ENCODE measurements around the gene EPB41L4B. TPM values are rescaled to one million over a fixed set of nuclear protein-coding genes. Genes with fewer than 3 reads are reported as not detected.

EPB41L4B gene
- total and polyA plus RNA-seq, 7 experiments from 2014 or later: 0.36 TPM; not detected in 6

GRCh38 chr9:109238655-109239054, 82.2 kb downstream of the EPB41L4B start:
- CTCF ChIA-PET: no interaction called here
- no peaks in the 10 kb centered on the region for H3K4me1 Mint-ChIP-seq
- Histone ChIP-seq H3K4me3 (ENCODE audit: low read length) (no peak overlapping the region), H3K36me3 (ENCODE audit: control insufficient read depth in 2 of 3, insufficient read depth in 3 of 3, low read length in 3 of 3) (no peaks in the 10 kb centered on the region), H3K9me3 (ENCODE audit: control insufficient read depth in 2 of 3, low read length in 3 of 3) (no peaks in the 10 kb centered on the region), H3K27ac (ENCODE audit: low read depth, low read length) (no peak overlapping the region), H3K4me1 (ENCODE audit: control insufficient read depth in 2 of 2, insufficient read depth in 2 of 2, low read length in 2 of 2) (no peaks in the 10 kb centered on the region), H3K27me3 (ENCODE audit: control insufficient read depth in 2 of 2, insufficient read depth in 2 of 2, low read length in 2 of 2) (no peaks in the 10 kb centered on the region)
- no peak for DNase-seq
- H3K9me3 Mint-ChIP-seq: peaks cover 0 to 4% (median 0%) of the 10 kb centered on the region in 11 donors
- no peak for ATAC-seq
- H3K4me3 Mint-ChIP-seq: no peak overlapping the region
- no peaks in the 10 kb centered on the region for H3K36me3 Mint-ChIP-seq
- intact Hi-C loops (cut with micrococcal nuclease): no loop called here
- POLR2A ChIA-PET: no interaction called here
- no peak overlapping the region for H3K27ac Mint-ChIP-seq
- H3K27me3 Mint-ChIP-seq: peaks cover 31 to 54% (median 46%) of the 10 kb centered on the region in 5 donors

GRCh38 chr9:109238125-109238524, 82.7 kb downstream of the EPB41L4B start:
- ATAC-seq: no peak
- H3K9me3 ChIP-seq (ENCODE audit: control insufficient read depth in 2 of 3, low read length in 3 of 3): no peaks in the 10 kb centered on the region
- H3K4me1 Mint-ChIP-seq: no peaks in the 10 kb centered on the region
- no peak overlapping the region for H3K27ac ChIP-seq (ENCODE audit: low read depth, low read length)
- no peaks in the 10 kb centered on the region for H3K36me3 Mint-ChIP-seq
- H3K36me3 ChIP-seq (ENCODE audit: control insufficient read depth in 2 of 3, insufficient read depth in 3 of 3, low read length in 3 of 3): no peaks in the 10 kb centered on the region
- intact Hi-C loops (cut with micrococcal nuclease): no loop called here
- peaks cover 0 to 4% (median 0%) of the 10 kb centered on the region in 11 donors for H3K9me3 Mint-ChIP-seq
- H3K4me1 ChIP-seq (ENCODE audit: control insufficient read depth in 2 of 2, insufficient read depth in 2 of 2, low read length in 2 of 2): no peaks in the 10 kb centered on the region
- no peak for DNase-seq
- no peak overlapping the region for H3K4me3 ChIP-seq (ENCODE audit: low read length)
- CTCF ChIA-PET: no interaction called here
- POLR2A ChIA-PET: no interaction called here
- peaks cover 26 to 49% (median 42%) of the 10 kb centered on the region in 5 donors for H3K27me3 Mint-ChIP-seq
- no peak overlapping the region for H3K27ac Mint-ChIP-seq
- no peaks in the 10 kb centered on the region for H3K27me3 ChIP-seq (ENCODE audit: control insufficient read depth in 2 of 2, insufficient read depth in 2 of 2, low read length in 2 of 2)
- no peak overlapping the region for H3K4me3 Mint-ChIP-seq

- H3K4me1 ChIP-seq (ENCODE audit: control insufficient read depth in 2 of 2, insufficient read depth in 2 of 2, low read length in 2 of 2): no peaks in the 10 kb centered on the region
- H3K4me3 ChIP-seq (ENCODE audit: low read length): no peak overlapping the region
- Mint-ChIP-seq H3K27me3 (peaks cover 16 to 61% (median 34%) of the 10 kb centered on the region in 5 donors), H3K9me3 (peaks cover 0 to 2% (median 0%) of the 10 kb centered on the region in 11 donors), H3K27ac (no peak overlapping the region), H3K4me1 (no peaks in the 10 kb centered on the region), H3K36me3 (no peaks in the 10 kb centered on the region), H3K4me3 (no peak overlapping the region)
- DNase-seq: no peak
- H3K36me3 ChIP-seq (ENCODE audit: control insufficient read depth in 2 of 3, insufficient read depth in 3 of 3, low read length in 3 of 3): no peaks in the 10 kb centered on the region
- no peaks in the 10 kb centered on the region for H3K27me3 ChIP-seq (ENCODE audit: control insufficient read depth in 2 of 2, insufficient read depth in 2 of 2, low read length in 2 of 2)
- no peak overlapping the region for H3K27ac ChIP-seq (ENCODE audit: low read depth, low read length)
- no peaks in the 10 kb centered on the region for H3K9me3 ChIP-seq (ENCODE audit: control insufficient read depth in 2 of 3, low read length in 3 of 3)
- intact Hi-C loops (cut with micrococcal nuclease): no loop called here
- ChIA-PET POLR2A (no interaction called here), CTCF (no interaction called here)
- no peak for ATAC-seq
These were observed 88.2 kb downstream of the EPB41L4B start for GRCh38 chr9:109232449-109233237.

GRCh38 chr9:109231593-109231992, 89.3 kb downstream of the EPB41L4B start:
- Histone ChIP-seq H3K9me3 (ENCODE audit: control insufficient read depth in 2 of 3, low read length in 3 of 3) (no peaks in the 10 kb centered on the region), H3K36me3 (ENCODE audit: control insufficient read depth in 2 of 3, insufficient read depth in 3 of 3, low read length in 3 of 3) (no peaks in the 10 kb centered on the region), H3K4me3 (ENCODE audit: low read length) (no peak overlapping the region), H3K4me1 (ENCODE audit: control insufficient read depth in 2 of 2, insufficient read depth in 2 of 2, low read length in 2 of 2) (no peaks in the 10 kb centered on the region), H3K27ac (ENCODE audit: low read depth, low read length) (no peak overlapping the region), H3K27me3 (ENCODE audit: control insufficient read depth in 2 of 2, insufficient read depth in 2 of 2, low read length in 2 of 2) (no peaks in the 10 kb centered on the region)
- CTCF ChIA-PET: no interaction called here
- Mint-ChIP-seq H3K36me3 (no peaks in the 10 kb centered on the region), H3K27ac (no peak overlapping the region), H3K27me3 (peaks cover 5 to 55% (median 24%) of the 10 kb centered on the region in 5 donors), H3K4me1 (peaks cover 0 to 3% (median 0%) of the 10 kb centered on the region in 7 donors), H3K9me3 (no peaks in the 10 kb centered on the region), H3K4me3 (no peak overlapping the region)
- ATAC-seq: no peak
- no peak for DNase-seq
- POLR2A ChIA-PET: no interaction called here
- intact Hi-C loops (cut with micrococcal nuclease): no loop called here

- no peaks in the 10 kb centered on the region for H3K9me3 Mint-ChIP-seq
- no peak overlapping the region for H3K27ac Mint-ChIP-seq
- H3K9me3 ChIP-seq (ENCODE audit: control insufficient read depth in 2 of 3, low read length in 3 of 3): no peaks in the 10 kb centered on the region
- H3K27me3 ChIP-seq (ENCODE audit: control insufficient read depth in 2 of 2, insufficient read depth in 2 of 2, low read length in 2 of 2): no peaks in the 10 kb centered on the region
- ChIA-PET POLR2A (no interaction called here), CTCF (interaction anchor here (0.6 to 0.7 kb wide), 2 partner anchors 65 to 266 kb away, joined by 3 read pairs; no protein-coding TSS in a partner anchor)
- peaks cover 9 to 54% (median 23%) of the 10 kb centered on the region in 5 donors for H3K27me3 Mint-ChIP-seq
- no peak overlapping the region for H3K4me3 ChIP-seq (ENCODE audit: low read length)
- ATAC-seq (no peak), DNase-seq (no peak)
- no peak overlapping the region for H3K27ac ChIP-seq (ENCODE audit: low read depth, low read length)
- H3K36me3 ChIP-seq (ENCODE audit: control insufficient read depth in 2 of 3, insufficient read depth in 3 of 3, low read length in 3 of 3): no peaks in the 10 kb centered on the region
- no peaks in the 10 kb centered on the region for H3K4me1 ChIP-seq (ENCODE audit: control insufficient read depth in 2 of 2, insufficient read depth in 2 of 2, low read length in 2 of 2)
- H3K4me1 Mint-ChIP-seq: peaks cover 0 to 3% (median 0%) of the 10 kb centered on the region in 7 donors
- no peak overlapping the region for H3K4me3 Mint-ChIP-seq
- no peaks in the 10 kb centered on the region for H3K36me3 Mint-ChIP-seq
- intact Hi-C loops (cut with micrococcal nuclease): no loop called here
These were observed 90.6 kb downstream of the EPB41L4B start for GRCh38 chr9:109230277-109230676.

- no peak for DNase-seq
- H3K4me3 ChIP-seq (ENCODE audit: low read length): no peak overlapping the region
- no peaks in the 10 kb centered on the region for H3K9me3 ChIP-seq (ENCODE audit: control insufficient read depth in 2 of 3, low read length in 3 of 3)
- ChIA-PET POLR2A (no interaction called here), CTCF (interaction anchor here (0.6 to 0.7 kb wide), 2 partner anchors 64 to 266 kb away, joined by 3 read pairs; no protein-coding TSS in a partner anchor)
- ATAC-seq: no peak
- H3K4me1 ChIP-seq (ENCODE audit: control insufficient read depth in 2 of 2, insufficient read depth in 2 of 2, low read length in 2 of 2): no peaks in the 10 kb centered on the region
- H3K36me3 ChIP-seq (ENCODE audit: control insufficient read depth in 2 of 3, insufficient read depth in 3 of 3, low read length in 3 of 3): no peaks in the 10 kb centered on the region
- Mint-ChIP-seq H3K27me3 (peaks cover 9 to 50% (median 18%) of the 10 kb centered on the region in 5 donors), H3K4me1 (peaks cover 0 to 3% (median 0%) of the 10 kb centered on the region in 7 donors), H3K36me3 (no peaks in the 10 kb centered on the region), H3K4me3 (no peak overlapping the region), H3K9me3 (peaks cover 0 to 3% (median 0%) of the 10 kb centered on the region in 11 donors), H3K27ac (no peak overlapping the region)
- H3K27me3 ChIP-seq (ENCODE audit: control insufficient read depth in 2 of 2, insufficient read depth in 2 of 2, low read length in 2 of 2): no peaks in the 10 kb centered on the region
- intact Hi-C loops (cut with micrococcal nuclease): no loop called here
- H3K27ac ChIP-seq (ENCODE audit: low read depth, low read length): no peak overlapping the region
These were observed 91.2 kb downstream of the EPB41L4B start for GRCh38 chr9:109229682-109230081.
